ENCODE measurements around the gene PDE12. TPM values are rescaled to one million over a fixed set of nuclear protein-coding genes. Genes with fewer than 3 reads are reported as not detected.

PDE12 gene, protein sequence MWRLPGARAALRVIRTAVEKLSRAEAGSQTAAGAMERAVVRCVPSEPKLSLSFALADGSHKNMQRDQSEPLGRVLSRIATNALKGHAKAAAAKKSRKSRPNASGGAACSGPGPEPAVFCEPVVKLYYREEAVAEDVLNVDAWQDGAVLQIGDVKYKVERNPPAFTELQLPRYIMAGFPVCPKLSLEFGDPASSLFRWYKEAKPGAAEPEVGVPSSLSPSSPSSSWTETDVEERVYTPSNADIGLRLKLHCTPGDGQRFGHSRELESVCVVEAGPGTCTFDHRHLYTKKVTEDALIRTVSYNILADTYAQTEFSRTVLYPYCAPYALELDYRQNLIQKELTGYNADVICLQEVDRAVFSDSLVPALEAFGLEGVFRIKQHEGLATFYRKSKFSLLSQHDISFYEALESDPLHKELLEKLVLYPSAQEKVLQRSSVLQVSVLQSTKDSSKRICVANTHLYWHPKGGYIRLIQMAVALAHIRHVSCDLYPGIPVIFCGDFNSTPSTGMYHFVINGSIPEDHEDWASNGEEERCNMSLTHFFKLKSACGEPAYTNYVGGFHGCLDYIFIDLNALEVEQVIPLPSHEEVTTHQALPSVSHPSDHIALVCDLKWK
- polyA plus RNA-seq (2013), result 7.4 TPM in 2 replicates

DNA sequence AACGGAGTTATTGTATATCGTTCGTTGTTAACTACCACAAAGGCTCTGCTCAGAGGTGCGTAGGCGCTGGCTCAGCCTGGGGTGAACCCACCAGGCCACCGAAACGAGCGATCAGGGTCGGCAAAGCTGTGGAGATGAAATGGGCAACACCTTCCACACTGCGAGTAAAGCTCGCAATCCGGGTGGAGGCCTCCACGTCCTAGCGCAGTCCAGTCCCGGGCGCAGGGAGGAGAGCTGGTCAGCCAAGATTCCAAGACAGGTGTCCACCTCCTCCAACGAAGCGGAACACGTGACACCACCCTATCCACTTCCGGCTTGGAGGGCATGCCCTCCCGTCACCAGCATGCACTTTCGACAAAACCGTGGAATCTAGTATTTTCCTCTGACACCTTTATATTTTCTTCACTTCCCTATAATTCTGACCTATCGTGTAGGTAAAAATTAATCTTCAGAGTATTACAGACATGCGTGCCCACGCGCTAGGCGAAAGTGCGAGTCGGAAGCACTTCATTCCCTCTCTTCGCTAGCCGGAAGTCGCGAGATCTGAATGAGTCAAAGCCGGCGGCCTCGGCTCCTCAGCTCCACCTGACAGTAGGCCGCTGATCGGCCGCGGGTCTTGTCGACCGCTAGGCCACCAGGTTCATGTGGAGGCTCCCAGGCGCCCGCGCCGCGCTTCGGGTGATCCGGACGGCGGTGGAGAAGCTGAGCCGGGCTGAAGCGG, at the start of gene PDE12:
Gene PDE12 (plus strand): TSS at position 537 of the 721 bp plus-strand sequence. CDS start 106 bp downstream, at position 643.
- Histone ChIP-seq H3K9ac (ENCODE audit: low read length) (peak within 1 kb of the TSS; percentile 95), H2BK12ac (ENCODE audit: low read length) (no peak within 1 kb of the TSS), H4K8ac (ENCODE audit: low read depth, low read length) (peak within 1 kb of the TSS; percentile 98), H3K23ac (ENCODE audit: low read length) (no peak within 1 kb of the TSS), H3K18ac (ENCODE audit: low read length) (peak within 1 kb of the TSS; percentile 79), H2AFZ (ENCODE audit: insufficient read depth, low read length, poor library complexity) (peak within 1 kb of the TSS; percentile 92), H2AK5ac (ENCODE audit: low read length) (peak within 1 kb of the TSS; percentile 11), H2BK5ac (ENCODE audit: low read depth, low read length, poor library complexity) (peak within 1 kb of the TSS; percentile 41), H2BK120ac (ENCODE audit: insufficient read depth, low read length, poor library complexity) (peak within 1 kb of the TSS; percentile 55), H3K27me3 (ENCODE audit: insufficient read depth, low read length) (no peaks in the 10 kb centered on the region), H3K4me1 (ENCODE audit: control insufficient read depth in 1 of 2, insufficient read depth in 2 of 2, low read length in 2 of 2) (peaks cover 3 to 15% of the 10 kb centered on the region in 2 experiments), H4K91ac (ENCODE audit: low read depth, low read length) (peak within 1 kb of the TSS; percentile 77), H3K36me3 (ENCODE audit: control insufficient read depth in 1 of 2, insufficient read depth in 2 of 2, low read length in 2 of 2) (peaks cover 0 to 3% of the 10 kb centered on the region in 2 experiments), H3K4ac (ENCODE audit: low read depth, low read length) (peak within 1 kb of the TSS; percentile 66), H3K4me2 (ENCODE audit: low read length) (peak within 1 kb of the TSS; percentile 95), H3K14ac (ENCODE audit: low read length) (peak within 1 kb of the TSS; percentile 85), H3K79me1 (ENCODE audit: low read length) (peaks cover 10% of the 10 kb centered on the region), H3K79me2 (ENCODE audit: control insufficient read depth, insufficient read depth, low read length, poor library complexity) (peaks cover 14% of the 10 kb centered on the region), H3K27ac (ENCODE audit: low read depth, low read length) (peak within 1 kb of the TSS; percentile 70), H4K12ac (ENCODE audit: low read depth, low read length) (peak within 1 kb of the TSS; percentile 95), H3K4me3 (ENCODE audit: low read depth, low read length) (peak within 1 kb of the TSS; percentile 93), H3K9me3 (ENCODE audit: insufficient read depth, low read depth, low read length) (peaks cover 2% of the 10 kb centered on the region)
- no CpG with 5 or more reads among the region's 54 CpGs for WGBS (ENCODE audit: extremely low coverage, insufficient coverage, insufficient read length)
- DNase-seq, result peak; percentile 88 to 93

DNA sequence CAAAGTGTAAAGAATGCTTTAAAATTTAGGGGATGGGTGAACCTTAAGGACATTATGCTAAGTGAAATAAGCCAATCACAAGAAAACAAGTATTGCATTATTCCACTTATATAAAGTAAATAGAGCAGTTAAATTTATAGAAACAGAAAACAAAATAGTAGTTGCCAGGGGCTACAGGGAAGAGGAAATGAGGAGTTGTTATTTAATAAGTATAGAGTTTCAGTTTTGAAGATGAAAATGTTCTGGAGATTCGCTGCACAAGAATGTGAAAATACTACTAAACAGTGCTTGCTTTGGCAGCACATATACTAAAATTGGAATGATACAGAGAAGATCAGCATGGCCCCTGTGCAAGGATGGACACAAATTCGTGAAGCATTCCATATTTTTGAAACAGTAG, 43.9 kb upstream of the PDE12 start:
- WGBS (ENCODE audit: extremely low coverage, insufficient coverage, insufficient read length), result no CpG with 5 or more reads among the region's 2 CpGs
- H3K14ac ChIP-seq (ENCODE audit: low read length), result no peak overlapping the region

DNA sequence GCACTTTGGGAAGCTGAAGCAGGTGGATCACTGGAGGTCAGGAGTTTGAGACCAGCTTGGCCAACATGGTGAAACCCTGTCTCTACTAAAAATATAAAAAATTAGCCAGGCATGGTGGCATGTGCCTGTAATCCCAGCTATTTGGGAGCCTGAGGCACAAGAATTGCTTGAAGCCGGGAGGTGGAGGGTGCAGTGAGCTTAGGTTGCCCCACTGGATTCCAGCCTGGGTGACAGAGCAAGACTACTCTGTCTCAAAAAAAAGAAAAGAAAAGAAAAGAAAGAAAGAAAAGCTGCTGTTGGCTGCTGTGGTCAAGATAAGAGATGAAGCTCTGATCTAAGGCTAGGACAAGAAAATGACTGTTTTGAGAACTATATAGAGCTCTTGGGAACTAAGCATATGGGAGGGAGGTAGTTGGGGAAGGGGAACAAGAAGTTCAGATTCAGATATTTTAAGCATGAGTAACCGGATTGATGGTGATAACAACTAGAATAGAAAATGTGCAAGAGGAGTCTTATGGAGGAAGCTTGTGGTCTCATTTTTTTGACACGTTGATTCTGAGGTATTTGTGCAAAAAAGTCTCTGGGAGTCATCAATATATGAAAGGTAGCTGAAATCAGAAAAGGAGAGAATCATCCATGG, 37.7 kb upstream of the PDE12 start:
- no peak overlapping the region for H4K12ac ChIP-seq (ENCODE audit: low read depth, low read length)
- peaks cover 0 to 2% of the 10 kb centered on the region in 2 experiments for H3K4me1 ChIP-seq (ENCODE audit: control insufficient read depth in 1 of 2, insufficient read depth in 2 of 2, low read length in 2 of 2)
- H3K4me3 ChIP-seq (ENCODE audit: low read depth, low read length), result no peak overlapping the region
- no peak overlapping the region for H3K18ac ChIP-seq (ENCODE audit: low read length)
- H3K79me2 ChIP-seq (ENCODE audit: control insufficient read depth, insufficient read depth, low read length, poor library complexity), result no peaks in the 10 kb centered on the region
- no peak overlapping the region for H3K4ac ChIP-seq (ENCODE audit: low read depth, low read length)
- no peak overlapping the region for H4K91ac ChIP-seq (ENCODE audit: low read depth, low read length)
- H2BK5ac ChIP-seq (ENCODE audit: low read depth, low read length, poor library complexity), result no peak overlapping the region
- H3K36me3 ChIP-seq (ENCODE audit: control insufficient read depth in 1 of 2, insufficient read depth in 2 of 2, low read length in 2 of 2), result no peaks in the 10 kb centered on the region
- H3K9me3 ChIP-seq (ENCODE audit: insufficient read depth, low read depth, low read length), result no peaks in the 10 kb centered on the region
- no peak overlapping the region for H3K4me2 ChIP-seq (ENCODE audit: low read length)
- DNase-seq, result peak; percentile 82 to 84
- H4K8ac ChIP-seq (ENCODE audit: low read depth, low read length), result no peak overlapping the region
- no peak overlapping the region for H2AFZ ChIP-seq (ENCODE audit: insufficient read depth, low read length, poor library complexity)
- H3K27me3 ChIP-seq (ENCODE audit: insufficient read depth, low read length), result no peaks in the 10 kb centered on the region
- H3K9ac ChIP-seq (ENCODE audit: low read length), result no peak overlapping the region
- no peak overlapping the region for H2BK120ac ChIP-seq (ENCODE audit: insufficient read depth, low read length, poor library complexity)
- no peak overlapping the region for H3K23ac ChIP-seq (ENCODE audit: low read length)
- H2AK5ac ChIP-seq (ENCODE audit: low read length), result no peak overlapping the region
- no peak overlapping the region for H3K14ac ChIP-seq (ENCODE audit: low read length)
- no CpG with 5 or more reads among the region's 3 CpGs for WGBS (ENCODE audit: extremely low coverage, insufficient coverage, insufficient read length)
- H3K27ac ChIP-seq (ENCODE audit: low read depth, low read length), result no peak overlapping the region
- no peak overlapping the region for H2BK12ac ChIP-seq (ENCODE audit: low read length)
- peaks cover 2% of the 10 kb centered on the region for H3K79me1 ChIP-seq (ENCODE audit: low read length)

More for the DNA sequence above, 43.9 kb upstream of the PDE12 start:
- no peak overlapping the region for H2BK120ac ChIP-seq (ENCODE audit: insufficient read depth, low read length, poor library complexity)
- H3K27me3 ChIP-seq (ENCODE audit: insufficient read depth, low read length), result no peaks in the 10 kb centered on the region
- no peaks in the 10 kb centered on the region for H3K79me2 ChIP-seq (ENCODE audit: control insufficient read depth, insufficient read depth, low read length, poor library complexity)
- no peak for DNase-seq
- no peaks in the 10 kb centered on the region for H3K36me3 ChIP-seq (ENCODE audit: control insufficient read depth in 1 of 2, insufficient read depth in 2 of 2, low read length in 2 of 2)
- no peaks in the 10 kb centered on the region for H3K9me3 ChIP-seq (ENCODE audit: insufficient read depth, low read depth, low read length)
- H3K4ac ChIP-seq (ENCODE audit: low read depth, low read length), result no peak overlapping the region
- H3K4me2 ChIP-seq (ENCODE audit: low read length), result no peak overlapping the region
- no peak overlapping the region for H2BK12ac ChIP-seq (ENCODE audit: low read length)
- H4K8ac ChIP-seq (ENCODE audit: low read depth, low read length), result no peak overlapping the region
- no peaks in the 10 kb centered on the region for H3K4me1 ChIP-seq (ENCODE audit: control insufficient read depth in 1 of 2, insufficient read depth in 2 of 2, low read length in 2 of 2)
- H2AFZ ChIP-seq (ENCODE audit: insufficient read depth, low read length, poor library complexity), result no peak overlapping the region
- H3K27ac ChIP-seq (ENCODE audit: low read depth, low read length), result no peak overlapping the region
- H4K12ac ChIP-seq (ENCODE audit: low read depth, low read length), result no peak overlapping the region
- no peak overlapping the region for H3K4me3 ChIP-seq (ENCODE audit: low read depth, low read length)
- H3K18ac ChIP-seq (ENCODE audit: low read length), result no peak overlapping the region
- H2BK5ac ChIP-seq (ENCODE audit: low read depth, low read length, poor library complexity), result no peak overlapping the region
- no peak overlapping the region for H3K23ac ChIP-seq (ENCODE audit: low read length)
- H3K79me1 ChIP-seq (ENCODE audit: low read length), result no peaks in the 10 kb centered on the region
- no peak overlapping the region for H3K9ac ChIP-seq (ENCODE audit: low read length)
- H2AK5ac ChIP-seq (ENCODE audit: low read length), result no peak overlapping the region
- H4K91ac ChIP-seq (ENCODE audit: low read depth, low read length), result no peak overlapping the region

DNA sequence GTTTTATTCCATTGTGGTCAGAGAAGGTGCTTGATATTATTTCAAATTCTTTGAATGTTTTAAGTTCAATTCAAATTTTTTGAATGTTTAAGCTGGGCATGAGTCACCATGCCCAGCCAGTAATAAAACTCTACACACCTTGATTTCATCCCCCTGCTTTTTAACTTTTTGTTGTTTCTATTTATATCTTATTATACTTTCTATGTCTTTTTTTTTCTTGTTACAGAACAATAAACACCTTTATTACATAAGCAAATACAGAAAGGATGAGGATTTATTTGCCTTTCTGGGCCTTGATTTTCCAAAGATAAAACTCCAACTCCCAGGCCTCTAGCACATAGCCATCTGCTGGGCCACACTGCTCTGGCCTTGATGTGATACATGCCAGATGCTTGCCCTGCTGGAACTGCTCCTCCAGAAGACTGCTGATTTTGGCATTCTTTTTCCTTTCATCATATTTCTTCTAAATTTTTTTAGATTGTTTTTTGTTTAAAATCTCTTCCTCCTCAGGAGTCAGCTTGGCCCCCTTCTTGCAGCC, 25.9 kb upstream of the PDE12 start:
- Histone ChIP-seq H2AK5ac (ENCODE audit: low read length) (no peak overlapping the region), H3K79me1 (ENCODE audit: low read length) (no peaks in the 10 kb centered on the region), H4K8ac (ENCODE audit: low read depth, low read length) (no peak overlapping the region), H3K4me2 (ENCODE audit: low read length) (no peak overlapping the region), H3K9ac (ENCODE audit: low read length) (no peak overlapping the region), H2AFZ (ENCODE audit: insufficient read depth, low read length, poor library complexity) (no peak overlapping the region), H3K27ac (ENCODE audit: low read depth, low read length) (no peak overlapping the region), H3K23ac (ENCODE audit: low read length) (no peak overlapping the region), H2BK5ac (ENCODE audit: low read depth, low read length, poor library complexity) (no peak overlapping the region), H4K12ac (ENCODE audit: low read depth, low read length) (no peak overlapping the region), H3K36me3 (ENCODE audit: control insufficient read depth in 1 of 2, insufficient read depth in 2 of 2, low read length in 2 of 2) (no peaks in the 10 kb centered on the region), H3K4ac (ENCODE audit: low read depth, low read length) (no peak overlapping the region), H3K14ac (ENCODE audit: low read length) (no peak overlapping the region), H4K91ac (ENCODE audit: low read depth, low read length) (no peak overlapping the region), H3K4me1 (ENCODE audit: control insufficient read depth in 1 of 2, insufficient read depth in 2 of 2, low read length in 2 of 2) (peaks cover 2 to 4% of the 10 kb centered on the region in 2 experiments), H2BK12ac (ENCODE audit: low read length) (no peak overlapping the region), H3K79me2 (ENCODE audit: control insufficient read depth, insufficient read depth, low read length, poor library complexity) (no peaks in the 10 kb centered on the region), H3K9me3 (ENCODE audit: insufficient read depth, low read depth, low read length) (no peaks in the 10 kb centered on the region), H2BK120ac (ENCODE audit: insufficient read depth, low read length, poor library complexity) (no peak overlapping the region), H3K18ac (ENCODE audit: low read length) (no peak overlapping the region), H3K27me3 (ENCODE audit: insufficient read depth, low read length) (no peaks in the 10 kb centered on the region), H3K4me3 (ENCODE audit: low read depth, low read length) (no peak overlapping the region)
- no peak for DNase-seq

Measured in trophoblast cell (in vitro differentiated cells and primary cell).